Neural cell (in vitro differentiated cells): ENCODE data around the gene FOXL3. TPM values are rescaled to one million over a fixed set of nuclear protein-coding genes. Genes with fewer than 3 reads are reported as not detected.

ENCODE experiments used
- H2AFZ ChIP-seq: fragments of 200-600, 300-800 bp; sonication (generic), shearing (Covaris generic); 2 replicates; pipeline ENCODE4 v1.6.0; 2014; ENCODE audit warnings: low read depth, mild to moderate bottlenecking, antibody characterized with exemption, low read length, moderate library complexity
- H3F3A ChIP-seq: fragments of 200-600 bp; shearing (Covaris generic); 2 replicates; pipeline ENCODE4 v1.6.1; 2016; ENCODE audit warnings: mild to moderate bottlenecking, moderate library complexity, mixed read lengths, antibody characterized with exemption, low read length; ENCODE audit not compliant: insufficient read depth, poor library complexity, severe bottlenecking
- H3K27ac ChIP-seq: fragments of 200-600, 300-800 bp; sonication (generic), shearing (Covaris generic); 2 replicates; pipeline ENCODE4 v1.5.1; 2014; ENCODE audit warnings: mild to moderate bottlenecking, low read length, moderate library complexity
- H3K27me3 ChIP-seq: fragments of 300-800, 200-600 bp; sonication (generic), shearing (Covaris generic); 2 replicates; pipeline ENCODE4 v1.6.0; 2014; ENCODE audit warnings: mild to moderate bottlenecking, low read depth, low read length, moderate library complexity; ENCODE audit not compliant: insufficient read depth
- H3K36me3 ChIP-seq: fragments of 300-800, 200-600 bp; sonication (generic), shearing (Covaris generic); 2 replicates; pipeline ENCODE4 v1.5.1; 2014; ENCODE audit warnings: mild to moderate bottlenecking, antibody characterized with exemption, low read length, moderate library complexity; ENCODE audit not compliant: insufficient read depth
- H3K4me2 ChIP-seq: fragments of 300-800, 200-600 bp; sonication (generic), shearing (Covaris generic); 2 replicates; pipeline ENCODE4 v1.6.0; 2014; ENCODE audit warnings: mild to moderate bottlenecking, low read length
- H3K4me3 ChIP-seq: fragments of 300-800, 200-600 bp; sonication (generic), shearing (Covaris generic); 2 replicates; pipeline ENCODE4 v1.5.1; 2014; ENCODE audit warnings: mild to moderate bottlenecking, low read length, moderate library complexity
- H3K79me2 ChIP-seq: fragments of 200-600 bp; shearing (Covaris generic); replicated peaks from 2 replicates; pipeline ENCODE4 v1.6.0; 2014; ENCODE audit warnings: mild to moderate bottlenecking, low read length, moderate library complexity; ENCODE audit not compliant: insufficient read depth
- H3K9ac ChIP-seq: fragments of 300-800, 200-600 bp; sonication (generic), shearing (Covaris generic); 2 replicates; pipeline ENCODE4 v1.6.1; 2016; ENCODE audit warnings: mild to moderate bottlenecking, low read length, mixed read lengths
- H3K9me2 ChIP-seq: fragments of 200-600 bp; shearing (Covaris generic); 2 replicates; pipeline ENCODE4 v1.6.1; 2016; ENCODE audit warnings: mild to moderate bottlenecking, low read length, mixed read lengths; ENCODE audit not compliant: insufficient read depth
- H3K9me3 ChIP-seq: fragments of 200-600, 300-800 bp; sonication (generic), shearing (Covaris generic); 2 replicates; pipeline ENCODE4 v1.6.1; 2016; ENCODE audit warnings: mild to moderate bottlenecking, mixed run types, low read length, moderate library complexity, mixed read lengths
- H4K20me1 ChIP-seq: fragments of 200-600 bp; shearing (Covaris generic); 2 replicates; pipeline ENCODE4 v1.6.1; 2016; ENCODE audit warnings: mild to moderate bottlenecking, mixed run types; ENCODE audit not compliant: insufficient read depth
- EP300 ChIP-seq: fragments of 450-650 bp; conservative IDR thresholded peaks from 2 replicates; pipeline ENCODE4 v1.6.1; 2014; ENCODE audit warnings: antibody characterized with exemption, mild to moderate bottlenecking, moderate library complexity; ENCODE audit not compliant: poor library complexity, severe bottlenecking
- EZH2 ChIP-seq: fragments of 200-600, 300-800 bp; shearing (Covaris generic), sonication (generic); IDR thresholded peaks from 2 replicates; pipeline ENCODE4 v1.6.1; 2014; ENCODE audit warnings: antibody characterized with exemption, low read length, borderline replicate concordance, mild to moderate bottlenecking; ENCODE audit not compliant: insufficient read depth, poor library complexity, severe bottlenecking
- MXI1 ChIP-seq: fragments of 450-650 bp; conservative IDR thresholded peaks from 2 replicates; pipeline ENCODE4 v1.6.1; 2014; ENCODE audit warnings: antibody characterized with exemption, mild to moderate bottlenecking; ENCODE audit not compliant: poor library complexity, severe bottlenecking
- POLR2AphosphoS5 ChIP-seq: IDR thresholded peaks from 2 replicates; pipeline ENCODE4 v1.6.1; 2012
- RAD21 ChIP-seq: fragments of 450-650 bp; conservative IDR thresholded peaks from 2 replicates; pipeline ENCODE4 v1.6.1; 2014; ENCODE audit warnings: antibody characterized with exemption, mild to moderate bottlenecking, moderate library complexity
- REST ChIP-seq: IDR thresholded peaks from 2 replicates; pipeline ENCODE4 v1.6.1; 2012; ENCODE audit warnings: borderline replicate concordance
- SMC3 ChIP-seq: fragments of 450-650 bp; conservative IDR thresholded peaks from 2 replicates; pipeline ENCODE4 v1.6.1; 2014; ENCODE audit warnings: antibody characterized with exemption, mild to moderate bottlenecking, moderate library complexity; ENCODE audit not compliant: poor library complexity
- TAF1 ChIP-seq: IDR thresholded peaks from 2 replicates; pipeline ENCODE4 v1.6.1; 2012; ENCODE audit warnings: low read depth
- polyA plus RNA-seq: library from polyadenylated mRNA; depleted of rRNA; stranded (reverse); fragments of >200 nt; gene quantifications from 2 replicates; pipeline ENCODE4 v1.2.3, GENCODE V29; 2014
- TF ChIP-seq, protein P1 (sequence below): fragments of 450-650 bp; IDR thresholded peaks from 2 replicates; pipeline ENCODE4 v1.5.1; 2014; ENCODE audit warnings: antibody characterized with exemption, mild to moderate bottlenecking, moderate library complexity; ENCODE audit not compliant: poor library complexity, severe bottlenecking

Gene FOXL3
- polyA plus RNA-seq, 1 donor from 2014 or later = not detected

DNA sequence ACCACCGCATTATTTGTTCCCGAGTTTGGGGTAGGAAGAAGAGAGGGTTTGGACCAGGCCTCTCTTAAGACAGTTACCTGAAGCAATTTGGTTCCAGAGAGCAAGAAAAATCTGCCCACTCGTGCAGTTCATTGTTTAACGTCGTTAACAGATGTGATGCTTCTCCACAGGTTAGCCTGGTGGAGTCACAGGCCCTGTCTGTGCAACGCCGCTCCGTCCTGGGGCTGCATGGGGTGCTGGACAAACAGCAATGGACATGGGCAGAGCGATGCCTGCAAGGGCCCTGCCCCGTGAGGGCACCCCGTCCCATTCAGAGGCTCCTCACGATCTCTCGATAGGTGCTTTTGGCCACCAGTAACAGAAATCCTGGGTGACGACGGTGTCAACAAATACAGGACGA lies 9.7 kb downstream of the FOXL3 start:
- H4K20me1 ChIP-seq = no peaks in the 10 kb centered on the region
- no peak overlapping the region for H2AFZ ChIP-seq
- H3K79me2 ChIP-seq = no peaks in the 10 kb centered on the region
- no peaks in the 10 kb centered on the region for H3K36me3 ChIP-seq
- no peaks in the 10 kb centered on the region for H3F3A ChIP-seq
- TF ChIP-seq EZH2 (no peak), EP300 (no peak), REST (no peak), MXI1 (no peak), SMC3 (no peak), POLR2AphosphoS5 (no peak), RAD21 (no peak)
- TF ChIP-seq, protein P1, sequence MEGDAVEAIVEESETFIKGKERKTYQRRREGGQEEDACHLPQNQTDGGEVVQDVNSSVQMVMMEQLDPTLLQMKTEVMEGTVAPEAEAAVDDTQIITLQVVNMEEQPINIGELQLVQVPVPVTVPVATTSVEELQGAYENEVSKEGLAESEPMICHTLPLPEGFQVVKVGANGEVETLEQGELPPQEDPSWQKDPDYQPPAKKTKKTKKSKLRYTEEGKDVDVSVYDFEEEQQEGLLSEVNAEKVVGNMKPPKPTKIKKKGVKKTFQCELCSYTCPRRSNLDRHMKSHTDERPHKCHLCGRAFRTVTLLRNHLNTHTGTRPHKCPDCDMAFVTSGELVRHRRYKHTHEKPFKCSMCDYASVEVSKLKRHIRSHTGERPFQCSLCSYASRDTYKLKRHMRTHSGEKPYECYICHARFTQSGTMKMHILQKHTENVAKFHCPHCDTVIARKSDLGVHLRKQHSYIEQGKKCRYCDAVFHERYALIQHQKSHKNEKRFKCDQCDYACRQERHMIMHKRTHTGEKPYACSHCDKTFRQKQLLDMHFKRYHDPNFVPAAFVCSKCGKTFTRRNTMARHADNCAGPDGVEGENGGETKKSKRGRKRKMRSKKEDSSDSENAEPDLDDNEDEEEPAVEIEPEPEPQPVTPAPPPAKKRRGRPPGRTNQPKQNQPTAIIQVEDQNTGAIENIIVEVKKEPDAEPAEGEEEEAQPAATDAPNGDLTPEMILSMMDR = no peak
- H3K9ac ChIP-seq = no peak overlapping the region
- H3K4me2 ChIP-seq = no peak overlapping the region
- H3K9me2 ChIP-seq = no peaks in the 10 kb centered on the region
- no peak overlapping the region for H3K4me3 ChIP-seq
- no peak overlapping the region for H3K27ac ChIP-seq
- no peaks in the 10 kb centered on the region for H3K27me3 ChIP-seq
- no peaks in the 10 kb centered on the region for H3K9me3 ChIP-seq

- Histone ChIP-seq H3K4me2 (no peak overlapping the region), H3K9me3 (no peaks in the 10 kb centered on the region), H3K36me3 (no peaks in the 10 kb centered on the region), H2AFZ (no peak overlapping the region), H3K27ac (no peak overlapping the region), H3K9me2 (no peaks in the 10 kb centered on the region), H3K79me2 (no peaks in the 10 kb centered on the region), H3F3A (no peaks in the 10 kb centered on the region), H3K4me3 (no peak overlapping the region), H3K9ac (no peak overlapping the region), H4K20me1 (no peaks in the 10 kb centered on the region), H3K27me3 (no peaks in the 10 kb centered on the region)
- TF ChIP-seq EZH2 (no peak), EP300 (no peak), TAF1 (no peak)
These were observed 10.1 kb downstream of the FOXL3 start for GRCh38 chr7:300048-300447.
